HL-60 (cell line): Measurements from ENCODE around the gene SEC24B.

ENCODE experiments used
- CTCF ChIP-seq: IDR thresholded peaks from one replicate; pipeline ENCODE4 v1.5.1; 2011; ENCODE audit warnings: low read length, control low read depth, inconsistent platforms; ENCODE audit not compliant: insufficient read depth
- GABPA ChIP-seq: IDR thresholded peaks from 2 replicates; pipeline ENCODE4 v1.6.1; 2012; ENCODE audit warnings: low read depth
- POLR2AphosphoS5 ChIP-seq: IDR thresholded peaks from 2 replicates; pipeline ENCODE4 v1.6.1; 2012; ENCODE audit warnings: low read depth
- SPI1 ChIP-seq: IDR thresholded peaks from 2 replicates; pipeline ENCODE4 v1.6.1; 2012; ENCODE audit warnings: low read depth, mild to moderate bottlenecking, borderline replicate concordance

GRCh38 chr4:109425405-109425804, 8.2 kb upstream of the SEC24B start:
- TF ChIP-seq CTCF (no peak), POLR2AphosphoS5 (no peak), GABPA (no peak), SPI1 (no peak)
